OCI-LY3 (cell line): ENCODE results near the gene ARRDC4.

ENCODE experiments used
- CTCF ChIP-seq: fragments of 200-600, 300-600 bp; sonication (generic); IDR thresholded peaks from 2 replicates; pipeline ENCODE4 v1.5.1; 2014; ENCODE audit warnings: antibody characterized with exemption, low read length, low read depth
- EZH2phosphoT487 ChIP-seq: fragments of 200-600 bp; shearing (Covaris generic); IDR thresholded peaks from 2 replicates; pipeline ENCODE4 v1.6.1; 2018; ENCODE audit warnings: antibody characterized with exemption, mixed run types, low read depth

- no peak for TF ChIP-seq CTCF
- no peak for TF ChIP-seq EZH2phosphoT487
Observed at GRCh38 chr15:97931314-97931713, 29.2 kb upstream of the ARRDC4 start.
